GM21619 (cell line): ENCODE measurements around the gene ARFIP2.
A peak's percentile ranks its signal among the peaks of the same experiment; 100 is the strongest.

Source experiments
- ATAC-seq: cut with Tn5 transposase; IDR thresholded peaks from one replicate; pipeline ENCODE4 v1.9.1; 2021; ENCODE audit not compliant: unreplicated experiment

The ARFIP2 gene

GRCh38 chr11:6482441-6482840 is 1.3 kb upstream of the ARFIP2 start:
- ATAC-seq: no peak

- ATAC-seq: no peak
Observed at GRCh38 chr11:6481924-6482275, 769 bp upstream of the ARFIP2 start.

GRCh38 chr11:6480299-6480914 is 724 bp downstream of the ARFIP2 start:
- ATAC-seq: no peak

- ATAC-seq: no peak
Observed at GRCh38 chr11:6476571-6476970, 4.6 kb downstream of the ARFIP2 start.

GRCh38 chr11:6475936-6476335 is 5.2 kb downstream of the ARFIP2 start:
- no peak for ATAC-seq

- no peak for ATAC-seq
Observed at GRCh38 chr11:6474806-6475500, 6.2 kb downstream of the ARFIP2 start.

GRCh38 chr11:6474413-6474792 is 6.7 kb downstream of the ARFIP2 start:
- ATAC-seq: no peak

- peak; percentile 64 for ATAC-seq
Observed at GRCh38 chr11:6473451-6474412, 7.4 kb downstream of the ARFIP2 start, which contains the start of gene TRIM3. Gene TRIM3 (minus strand): TSS chr11:6473941. CDS start chr11:6465695, 8,246 bp downstream.

- ATAC-seq: no peak
Observed at GRCh38 chr11:6472934-6473333, 8.2 kb downstream of the ARFIP2 start.

GRCh38 chr11:6469599-6469998 is 11.5 kb downstream of the ARFIP2 start:
- no peak for ATAC-seq

GRCh38 chr11:6468712-6469495 is 12.2 kb downstream of the ARFIP2 start:
- peak; percentile 62 for ATAC-seq

- no peak for ATAC-seq
Observed at GRCh38 chr11:6459099-6459450, 22.1 kb downstream of the ARFIP2 start.

GRCh38 chr11:6458352-6459098 is 22.6 kb downstream of the ARFIP2 start:
- no peak for ATAC-seq

GRCh38 chr11:6457581-6458320 is 23.4 kb downstream of the ARFIP2 start:
- ATAC-seq: no peak

- ATAC-seq: no peak
Observed at GRCh38 chr11:6456361-6457073, 24.6 kb downstream of the ARFIP2 start.

GRCh38 chr11:6455070-6455469 is 26.1 kb downstream of the ARFIP2 start:
- ATAC-seq: no peak

- no peak for ATAC-seq
Observed at GRCh38 chr11:6453152-6453551, 28.0 kb downstream of the ARFIP2 start.

- no peak for ATAC-seq
Observed at GRCh38 chr11:6452219-6452618, 28.9 kb downstream of the ARFIP2 start.

GRCh38 chr11:6448574-6448973 is 32.6 kb downstream of the ARFIP2 start:
- no peak for ATAC-seq
